LNCaP clone FGC (cell line): Measurements from ENCODE around the gene PGAP6.

Source experiments
- DNase-seq: peaks from one replicate; pipeline ENCODE4 v3.0.0-alpha.2; 2011; ENCODE audit warnings: low read depth
- H3K4me3 ChIP-seq: 2 replicates; pipeline ENCODE4 v1.5.1; 2011; ENCODE audit warnings: mild to moderate bottlenecking, low read depth, low read length, control low read depth
- TF ChIP-seq, protein P1 (sequence below): IDR thresholded peaks from 2 replicates; pipeline ENCODE4 v1.5.1; 2012; ENCODE audit warnings: mild to moderate bottlenecking; ENCODE audit not compliant: control insufficient read depth, insufficient read depth; ENCODE audit errors: extremely low read depth

The PGAP6 gene

DNA sequence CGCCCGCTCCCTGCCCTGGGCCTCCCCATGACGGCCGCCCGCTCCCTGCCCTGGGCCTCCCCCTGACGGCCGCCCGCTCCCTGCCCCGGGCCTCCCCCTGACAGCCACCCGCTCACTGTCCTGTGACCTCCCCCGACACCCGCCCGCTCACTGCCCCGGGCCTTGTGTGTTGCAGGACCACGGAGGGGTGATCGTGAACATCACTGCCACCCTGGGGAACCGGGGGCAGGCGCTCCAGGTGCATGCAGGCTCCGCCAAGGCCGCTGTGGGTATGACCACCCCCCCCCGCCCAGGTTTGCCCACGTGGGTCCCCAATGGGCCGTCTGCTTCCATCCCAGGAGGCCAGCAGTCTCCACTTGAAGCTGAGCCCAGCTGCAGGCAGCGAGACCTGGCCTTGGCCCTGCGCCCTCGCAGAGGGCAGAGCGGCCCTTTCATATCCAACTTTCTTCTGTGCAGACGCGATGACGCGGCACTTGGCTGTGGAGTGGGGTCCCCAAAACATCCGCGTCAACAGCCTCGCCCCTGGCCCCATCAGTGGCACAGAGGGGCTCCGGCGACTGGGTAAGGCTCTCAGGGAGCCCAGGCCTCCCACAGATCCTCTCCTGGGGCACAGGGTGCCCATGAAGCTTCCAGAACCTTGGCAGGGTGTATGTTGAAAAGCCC, 28.9 kb upstream of the PGAP6 start:
- TF ChIP-seq, protein P1, sequence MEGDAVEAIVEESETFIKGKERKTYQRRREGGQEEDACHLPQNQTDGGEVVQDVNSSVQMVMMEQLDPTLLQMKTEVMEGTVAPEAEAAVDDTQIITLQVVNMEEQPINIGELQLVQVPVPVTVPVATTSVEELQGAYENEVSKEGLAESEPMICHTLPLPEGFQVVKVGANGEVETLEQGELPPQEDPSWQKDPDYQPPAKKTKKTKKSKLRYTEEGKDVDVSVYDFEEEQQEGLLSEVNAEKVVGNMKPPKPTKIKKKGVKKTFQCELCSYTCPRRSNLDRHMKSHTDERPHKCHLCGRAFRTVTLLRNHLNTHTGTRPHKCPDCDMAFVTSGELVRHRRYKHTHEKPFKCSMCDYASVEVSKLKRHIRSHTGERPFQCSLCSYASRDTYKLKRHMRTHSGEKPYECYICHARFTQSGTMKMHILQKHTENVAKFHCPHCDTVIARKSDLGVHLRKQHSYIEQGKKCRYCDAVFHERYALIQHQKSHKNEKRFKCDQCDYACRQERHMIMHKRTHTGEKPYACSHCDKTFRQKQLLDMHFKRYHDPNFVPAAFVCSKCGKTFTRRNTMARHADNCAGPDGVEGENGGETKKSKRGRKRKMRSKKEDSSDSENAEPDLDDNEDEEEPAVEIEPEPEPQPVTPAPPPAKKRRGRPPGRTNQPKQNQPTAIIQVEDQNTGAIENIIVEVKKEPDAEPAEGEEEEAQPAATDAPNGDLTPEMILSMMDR, result no peak
- DNase-seq, result no peak
- no peak overlapping the region for H3K4me3 ChIP-seq

DNA sequence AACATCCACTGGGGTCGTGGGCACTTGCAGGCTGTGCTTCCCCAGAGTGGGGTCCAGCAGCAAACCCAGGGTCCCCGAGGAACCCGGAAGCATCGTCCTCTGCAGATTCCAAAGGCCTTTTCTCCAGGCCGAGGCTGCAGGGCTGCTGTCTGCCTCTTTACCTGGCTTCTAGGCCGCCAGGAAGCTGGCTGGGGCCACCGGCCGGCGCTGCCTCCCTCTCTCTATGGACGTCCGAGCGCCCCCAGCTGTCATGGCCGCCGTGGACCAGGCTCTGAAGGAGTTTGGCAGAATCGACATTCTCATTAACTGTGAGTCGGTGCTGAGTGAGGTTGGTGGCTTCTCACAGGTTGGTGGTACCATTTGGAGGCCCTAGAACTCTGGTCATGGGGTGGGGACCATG, 25.5 kb upstream of the PGAP6 start:
- no peak for DNase-seq
- H3K4me3 ChIP-seq, result no peak overlapping the region
- TF ChIP-seq, protein P1, result no peak

DNA sequence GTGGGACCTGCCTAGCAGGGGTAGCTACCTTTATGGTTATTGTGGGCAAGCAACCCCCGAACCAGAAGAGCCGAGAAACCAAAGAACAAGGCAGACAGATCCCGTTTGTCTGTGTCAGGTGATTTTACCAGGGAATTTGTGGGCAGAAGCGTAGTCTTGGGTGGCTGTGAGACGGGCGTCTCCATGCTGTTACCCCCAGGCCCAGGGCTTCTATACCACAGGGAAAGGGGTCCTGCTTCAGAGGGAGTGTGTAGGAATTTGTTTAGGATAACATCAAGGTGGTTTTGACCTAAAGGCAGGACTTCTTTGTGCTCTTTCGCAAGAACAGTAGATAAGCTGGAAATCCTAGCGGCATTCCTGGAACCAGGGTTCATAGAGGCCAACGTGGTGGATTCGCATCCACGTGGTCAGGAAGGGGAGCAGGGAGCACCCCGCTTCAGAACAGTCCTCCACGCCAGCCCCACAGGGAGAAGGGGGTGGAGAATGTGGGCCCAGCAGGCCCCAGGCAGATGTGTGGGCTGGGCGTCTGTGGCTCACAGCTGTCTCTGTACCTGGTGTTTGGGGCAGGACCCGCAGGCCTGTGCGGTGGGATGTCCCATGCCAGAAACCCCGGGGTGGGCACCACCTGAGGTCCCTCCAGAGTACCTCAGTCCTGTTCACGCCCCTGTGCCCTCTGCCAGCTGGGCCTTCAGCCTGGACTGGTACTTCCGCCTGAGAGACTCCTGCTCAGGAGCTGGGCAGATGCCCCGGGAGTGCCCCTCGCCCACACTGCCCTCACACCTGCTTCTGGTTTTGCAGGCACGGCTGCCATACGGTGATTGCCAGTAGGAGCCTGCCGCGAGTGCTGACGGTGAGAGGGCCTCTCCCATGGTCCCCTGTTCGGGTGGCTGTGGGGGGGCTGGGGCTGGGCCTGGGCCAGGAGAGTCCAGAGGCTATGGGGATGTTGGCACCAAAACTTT, 24.0 kb upstream of the PGAP6 start:
- TF ChIP-seq, protein P1, result no peak
- H3K4me3 ChIP-seq, result no peak overlapping the region
- no peak for DNase-seq

GRCh38 chr16:404971-405486, 23.3 kb upstream of the PGAP6 start:
- TF ChIP-seq, protein P1, result no peak

GRCh38 chr16:401468-402348, 19.9 kb upstream of the PGAP6 start, which contains the start of gene DECR2:
DECR2 (plus strand) TSS chr16:401885; CDS start chr16:401964, 79 bp downstream.
- no peak for DNase-seq
- TF ChIP-seq, protein P1, result peak; percentile 52
- H3K4me3 ChIP-seq, result peak within 1 kb of the TSS; percentile 87

More at GRCh38 chr16:404971-405486, 23.3 kb upstream of the PGAP6 start:
- no peak for DNase-seq
- H3K4me3 ChIP-seq, result no peak overlapping the region

DNA sequence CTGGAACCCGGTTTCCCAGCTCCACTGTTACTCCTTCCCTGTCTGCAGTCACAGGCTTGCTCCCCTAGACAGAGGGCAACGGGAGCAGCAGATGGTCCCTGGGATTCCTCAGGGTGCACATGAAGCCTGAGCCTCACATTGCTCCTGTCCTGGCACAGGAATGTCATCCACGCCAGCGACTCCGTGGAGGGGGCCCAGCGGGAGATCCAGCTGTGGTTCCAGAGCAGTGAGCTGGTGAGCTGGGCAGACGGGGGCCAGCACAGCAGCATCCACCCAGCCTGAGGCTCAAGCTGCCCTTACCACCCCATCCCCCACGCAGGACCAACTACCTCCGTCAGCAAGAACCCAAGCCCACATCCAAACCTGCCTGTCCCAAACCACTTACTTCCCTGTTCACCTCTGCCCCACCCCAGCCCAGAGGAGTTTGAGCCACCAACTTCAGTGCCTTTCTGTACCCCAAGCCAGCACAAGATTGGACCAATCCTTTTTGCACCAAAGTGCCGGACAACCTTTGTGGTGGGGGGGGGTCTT, 18.3 kb upstream of the PGAP6 start:
- no peak for DNase-seq
- peak overlapping the region; percentile 87; the same call in 1 of the 2 replicates for H3K4me3 ChIP-seq
- TF ChIP-seq, protein P1, result no peak
